ENCODE measurements around the gene VPS36.
A peak's percentile ranks its signal among the peaks of the same experiment; 100 is the strongest.

DNA sequence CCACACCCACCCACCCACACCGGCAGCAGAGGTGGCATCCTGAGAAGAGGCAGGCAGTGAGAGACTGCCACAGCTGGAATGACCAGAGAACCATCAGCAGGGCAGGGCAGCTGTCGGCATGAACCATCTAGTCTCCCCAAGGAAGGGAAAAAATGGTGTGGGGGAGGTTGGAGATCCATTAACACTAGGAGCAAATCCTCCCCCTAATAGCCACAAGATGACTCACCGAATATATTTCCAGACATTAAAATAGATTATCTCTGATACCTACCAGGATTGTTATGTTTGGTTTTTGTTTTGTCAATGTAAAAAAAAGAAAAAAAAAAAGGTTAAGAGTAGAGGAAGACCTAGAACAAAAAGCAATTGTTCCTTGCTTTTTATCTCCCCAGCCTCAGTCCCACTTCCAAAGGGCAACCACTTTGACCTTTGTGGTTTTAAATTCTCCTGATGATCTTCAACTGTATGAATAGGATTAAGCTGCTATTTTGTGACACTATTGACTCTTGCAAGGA is 78.6 kb downstream of the VPS36 start:
- TF ChIP-seq OSR1 (CRISPR knock-in tag; IDR thresholded peaks at IDR 0.05) (no peak), ZFP30 (CRISPR knock-in tag; IDR thresholded peaks at IDR 0.05) (no peak), SNAI2 (CRISPR knock-in tag; IDR thresholded peaks at IDR 0.05) (no peak), ARNTL (CRISPR knock-in tag; IDR thresholded peaks at IDR 0.05; ENCODE audit: borderline replicate concordance, low read depth) (no peak), ZFP3 (CRISPR knock-in tag; IDR thresholded peaks at IDR 0.05) (no peak), GLIS3 (CRISPR knock-in tag; IDR thresholded peaks at IDR 0.05) (no peak), PATZ1 (CRISPR knock-in tag; IDR thresholded peaks at IDR 0.05; ENCODE audit: borderline replicate concordance) (peak; percentile 39; the same call in 1 of the 2 replicates), CSDC2 (CRISPR knock-in tag; IDR thresholded peaks at IDR 0.05) (no peak), BACH2 (CRISPR knock-in tag; IDR thresholded peaks at IDR 0.05; ENCODE audit: borderline replicate concordance) (no peak)
- TF ChIP-seq, protein P1, sequence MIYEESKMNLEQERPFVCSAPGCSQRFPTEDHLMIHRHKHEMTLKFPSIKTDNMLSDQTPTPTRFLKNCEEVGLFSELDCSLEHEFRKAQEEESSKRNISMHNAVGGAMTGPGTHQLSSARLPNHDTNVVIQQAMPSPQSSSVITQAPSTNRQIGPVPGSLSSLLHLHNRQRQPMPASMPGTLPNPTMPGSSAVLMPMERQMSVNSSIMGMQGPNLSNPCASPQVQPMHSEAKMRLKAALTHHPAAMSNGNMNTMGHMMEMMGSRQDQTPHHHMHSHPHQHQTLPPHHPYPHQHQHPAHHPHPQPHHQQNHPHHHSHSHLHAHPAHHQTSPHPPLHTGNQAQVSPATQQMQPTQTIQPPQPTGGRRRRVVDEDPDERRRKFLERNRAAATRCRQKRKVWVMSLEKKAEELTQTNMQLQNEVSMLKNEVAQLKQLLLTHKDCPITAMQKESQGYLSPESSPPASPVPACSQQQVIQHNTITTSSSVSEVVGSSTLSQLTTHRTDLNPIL (CRISPR knock-in tag; IDR thresholded peaks at IDR 0.05; ENCODE audit: low read depth) = no peak
- TF ChIP-seq, protein P2, sequence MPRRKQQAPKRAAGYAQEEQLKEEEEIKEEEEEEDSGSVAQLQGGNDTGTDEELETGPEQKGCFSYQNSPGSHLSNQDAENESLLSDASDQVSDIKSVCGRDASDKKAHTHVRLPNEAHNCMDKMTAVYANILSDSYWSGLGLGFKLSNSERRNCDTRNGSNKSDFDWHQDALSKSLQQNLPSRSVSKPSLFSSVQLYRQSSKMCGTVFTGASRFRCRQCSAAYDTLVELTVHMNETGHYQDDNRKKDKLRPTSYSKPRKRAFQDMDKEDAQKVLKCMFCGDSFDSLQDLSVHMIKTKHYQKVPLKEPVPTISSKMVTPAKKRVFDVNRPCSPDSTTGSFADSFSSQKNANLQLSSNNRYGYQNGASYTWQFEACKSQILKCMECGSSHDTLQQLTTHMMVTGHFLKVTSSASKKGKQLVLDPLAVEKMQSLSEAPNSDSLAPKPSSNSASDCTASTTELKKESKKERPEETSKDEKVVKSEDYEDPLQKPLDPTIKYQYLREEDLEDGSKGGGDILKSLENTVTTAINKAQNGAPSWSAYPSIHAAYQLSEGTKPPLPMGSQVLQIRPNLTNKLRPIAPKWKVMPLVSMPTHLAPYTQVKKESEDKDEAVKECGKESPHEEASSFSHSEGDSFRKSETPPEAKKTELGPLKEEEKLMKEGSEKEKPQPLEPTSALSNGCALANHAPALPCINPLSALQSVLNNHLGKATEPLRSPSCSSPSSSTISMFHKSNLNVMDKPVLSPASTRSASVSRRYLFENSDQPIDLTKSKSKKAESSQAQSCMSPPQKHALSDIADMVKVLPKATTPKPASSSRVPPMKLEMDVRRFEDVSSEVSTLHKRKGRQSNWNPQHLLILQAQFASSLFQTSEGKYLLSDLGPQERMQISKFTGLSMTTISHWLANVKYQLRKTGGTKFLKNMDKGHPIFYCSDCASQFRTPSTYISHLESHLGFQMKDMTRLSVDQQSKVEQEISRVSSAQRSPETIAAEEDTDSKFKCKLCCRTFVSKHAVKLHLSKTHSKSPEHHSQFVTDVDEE (CRISPR knock-in tag; IDR thresholded peaks at IDR 0.05) = no peak

All from SK-N-SH treated with all-trans-retinoic acid at 6 μM for 48 hours (cell line).